GM11168 (cell line): ENCODE results near the gene KRT13.

Source experiments
- in situ Hi-C: fragments of 300-500 bp; cut with MboI; formaldehyde crosslinking; loops from one replicate; pipeline ENCODE4 v1.12.0; 2022; ENCODE audit warnings: low sequenced_read_pairs; ENCODE audit not compliant: unreplicated experiment

The KRT13 gene

DNA sequence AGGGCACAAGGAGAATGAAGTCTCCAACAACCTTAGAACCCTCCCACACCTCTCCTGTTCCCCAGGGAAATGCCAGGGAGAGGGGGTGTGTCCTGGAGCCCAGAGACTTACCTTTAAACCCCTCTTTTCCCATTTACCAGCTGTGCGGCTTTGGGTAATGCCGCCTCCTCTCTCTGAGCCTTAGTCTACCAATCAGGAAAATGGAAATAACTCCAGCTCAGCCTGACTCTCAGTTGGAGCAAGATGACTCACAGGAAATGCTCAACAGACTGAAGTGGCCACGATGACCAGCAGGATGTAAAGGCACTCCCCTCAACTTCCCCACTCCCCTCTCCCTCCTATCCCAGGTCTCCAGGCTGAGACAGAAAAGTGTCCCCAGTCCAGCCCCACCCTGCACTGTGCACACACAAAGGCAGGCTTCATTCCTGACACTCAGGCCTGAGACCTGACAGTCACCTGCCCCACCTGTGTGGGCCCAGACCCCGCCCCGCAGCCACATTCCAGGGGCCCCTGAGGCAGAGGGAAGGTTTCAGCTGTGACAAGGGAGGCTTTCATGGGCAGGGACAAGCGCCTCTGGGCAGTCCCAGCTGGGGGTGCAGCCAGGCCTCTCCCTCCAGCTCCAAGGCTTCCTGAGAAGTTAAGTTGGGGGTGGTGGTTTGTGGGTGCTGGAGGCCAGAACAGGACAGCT, 16.3 kb upstream of the KRT13 start:
- in situ Hi-C loops, result no loop called here

GRCh38 chr17:41520821-41521521, 15.6 kb upstream of the KRT13 start:
- in situ Hi-C loops, result no loop called here

- in situ Hi-C loops, result no loop called here
Observed at GRCh38 chr17:41519501-41520224, 14.3 kb upstream of the KRT13 start.

DNA sequence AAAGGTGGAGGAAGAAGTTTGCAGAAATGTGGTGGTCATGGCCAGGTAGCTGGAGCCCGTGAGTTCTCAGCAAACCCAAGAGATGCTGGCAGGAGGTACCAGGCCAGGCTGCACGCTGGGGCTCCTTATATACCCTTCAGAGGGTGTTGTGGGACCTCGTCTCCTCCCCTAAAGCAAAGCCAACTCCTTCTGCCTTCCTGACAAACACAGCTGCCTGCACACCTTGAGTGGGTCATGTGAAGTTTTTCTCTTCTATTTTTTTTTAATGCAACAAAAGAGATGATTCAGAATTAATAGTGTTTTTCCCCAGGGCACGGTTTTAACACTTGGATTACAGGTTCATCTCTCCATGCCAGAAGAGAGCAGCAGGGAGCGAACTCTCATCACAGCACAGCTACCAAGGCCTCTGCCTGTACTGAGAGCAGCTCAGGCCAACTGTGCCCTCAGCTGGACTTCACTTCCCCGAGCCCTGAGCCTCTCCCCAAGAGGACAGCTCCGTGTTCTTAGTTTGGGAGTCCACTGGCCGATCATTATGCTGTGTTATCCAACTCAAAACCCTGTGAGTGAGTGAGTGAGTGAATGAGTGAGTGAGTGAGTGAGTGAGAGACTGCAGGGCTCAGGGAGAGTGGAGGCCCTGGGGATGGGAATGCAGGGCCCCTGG, 13.5 kb upstream of the KRT13 start, which contains the start of gene KRT15:
Gene KRT15, minus strand, starts transcription at position 102 of the 661 bp plus-strand sequence. Its CDS starts 63 bp downstream, at position 39.
- in situ Hi-C loops, result no loop called here

- in situ Hi-C loops, result no loop called here
Observed at GRCh38 chr17:41518031-41518430, 12.6 kb upstream of the KRT13 start.

- in situ Hi-C loops, result no loop called here
Observed at GRCh38 chr17:41516830-41517283, 11.4 kb upstream of the KRT13 start.

- in situ Hi-C loops, result no loop called here
Observed at GRCh38 chr17:41516147-41516829, 10.9 kb upstream of the KRT13 start.

DNA sequence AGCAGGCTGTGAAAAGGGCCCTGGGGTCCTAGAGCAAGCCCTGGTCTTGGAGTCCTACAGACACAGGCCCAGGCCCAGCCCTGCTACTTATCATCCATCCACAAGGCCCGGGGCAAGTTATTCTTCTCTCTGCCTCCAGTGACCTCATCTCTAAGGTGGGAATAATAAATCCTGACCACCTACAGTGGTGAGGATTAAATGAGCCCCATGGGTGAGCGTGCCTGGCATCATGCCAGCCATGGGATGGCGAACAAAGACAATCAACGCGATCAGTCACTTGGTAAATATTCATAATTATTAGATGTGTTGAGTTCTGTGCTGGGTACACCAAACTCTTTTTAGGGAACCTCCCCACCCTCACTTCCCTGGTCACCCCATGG, 7.7 kb upstream of the KRT13 start:
- in situ Hi-C loops, result no loop called here

- in situ Hi-C loops, result no loop called here
Observed at GRCh38 chr17:41512546-41513167, 7.2 kb upstream of the KRT13 start.

GRCh38 chr17:41511716-41512115, 6.3 kb upstream of the KRT13 start:
- in situ Hi-C loops, result no loop called here

DNA sequence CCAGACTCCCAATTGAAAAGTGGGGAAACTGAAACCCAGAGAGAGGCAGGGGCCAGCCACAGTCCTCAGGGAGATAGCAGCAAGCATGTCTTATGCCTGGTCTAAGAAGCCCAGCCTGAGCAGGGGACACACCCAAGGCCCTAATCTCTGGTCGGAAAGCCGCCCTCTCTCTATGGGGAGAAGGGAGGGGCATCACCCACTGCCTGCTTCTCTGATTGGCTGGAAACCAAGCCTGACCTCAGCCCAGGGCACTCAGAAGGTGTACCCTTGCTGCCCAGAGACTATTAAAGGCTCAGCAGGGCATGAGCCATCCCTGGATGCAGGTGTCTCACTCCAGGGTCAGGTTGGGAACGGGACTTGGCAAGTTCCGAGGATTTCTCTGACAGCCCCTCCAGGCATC, 5.7 kb upstream of the KRT13 start:
- in situ Hi-C loops, result no loop called here

DNA sequence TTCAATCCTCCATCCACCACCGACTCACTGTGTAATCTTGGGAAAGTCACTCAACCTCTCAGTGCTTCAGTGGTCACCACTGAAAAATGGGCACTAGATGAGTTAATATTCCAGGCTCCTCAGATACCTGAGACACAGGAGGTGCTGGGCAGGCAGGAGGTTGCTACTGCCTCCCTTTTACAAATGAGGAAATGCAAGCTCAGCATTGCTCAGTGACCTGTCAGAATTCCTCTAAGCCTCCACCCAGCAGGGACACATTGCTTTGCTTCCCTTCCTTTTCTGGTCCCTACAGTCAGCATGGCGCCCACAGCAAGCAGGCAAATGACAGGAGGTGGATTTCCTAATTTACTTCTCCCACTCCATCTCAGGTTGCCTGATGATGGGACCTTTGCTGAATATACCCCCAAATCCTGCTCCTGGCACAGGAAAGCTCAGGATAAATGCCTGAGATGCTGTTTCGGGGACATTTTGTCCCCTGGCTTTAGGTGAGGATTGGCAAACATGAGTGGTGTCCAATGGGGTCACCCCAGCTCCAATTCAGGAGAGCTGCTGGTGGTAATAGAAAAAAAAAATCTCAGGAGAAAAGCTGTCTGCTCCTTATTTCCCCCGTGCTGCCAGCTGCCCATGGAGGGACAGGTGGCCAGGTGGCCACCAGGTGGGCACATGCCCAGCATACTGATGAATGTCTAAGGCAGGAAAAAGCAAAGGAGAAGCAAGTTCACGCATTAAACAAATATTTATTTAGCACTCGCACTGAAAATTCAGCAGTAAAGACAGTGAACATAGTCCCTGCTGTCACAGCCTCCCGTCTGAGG, 5.0 kb upstream of the KRT13 start:
- in situ Hi-C loops, result no loop called here

GRCh38 chr17:41507315-41507880, 2.0 kb upstream of the KRT13 start:
- in situ Hi-C loops, result no loop called here

DNA sequence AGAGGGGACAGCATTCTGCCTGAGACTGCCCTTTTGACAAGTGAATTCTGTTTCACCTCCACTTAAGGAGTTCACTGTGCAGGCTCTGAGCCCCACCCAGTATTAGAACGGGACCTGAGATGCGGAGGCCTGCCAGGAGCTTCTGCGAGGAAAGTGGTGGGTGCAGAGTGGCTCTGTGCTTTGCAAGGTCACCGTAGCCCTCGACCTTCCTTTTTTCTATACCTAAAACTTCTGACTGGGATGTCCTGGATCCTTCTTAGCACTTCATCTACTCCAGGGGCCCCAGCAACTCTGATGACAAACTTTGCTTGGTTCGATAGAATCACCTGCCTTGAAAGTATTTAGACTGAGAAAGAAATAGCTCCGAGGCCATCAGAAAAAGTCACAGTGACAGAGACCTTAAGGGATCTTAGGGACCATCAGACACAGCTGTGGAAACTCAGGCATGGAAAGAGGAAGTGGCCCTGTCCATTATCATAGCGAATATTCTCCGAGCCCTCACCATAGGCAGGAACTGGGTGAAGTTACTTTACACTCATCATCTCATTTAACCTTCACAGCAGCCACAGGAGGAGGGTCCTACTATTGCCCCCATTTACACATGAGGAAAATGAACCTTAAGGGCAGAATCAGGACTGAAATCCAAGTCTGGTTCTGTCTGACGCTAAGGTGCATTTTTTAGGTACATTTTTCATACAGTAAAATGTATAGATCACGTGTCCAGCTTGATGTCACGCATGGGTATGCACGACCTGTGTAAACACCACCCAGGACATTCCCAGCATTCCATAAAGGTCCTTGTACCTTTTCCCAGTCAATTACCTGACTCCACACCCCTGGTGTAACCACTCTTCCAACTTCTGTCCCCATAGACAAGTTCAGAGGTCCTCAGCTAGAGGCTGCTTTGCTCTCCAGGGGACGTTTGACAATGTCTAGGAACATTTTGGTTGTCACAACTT, 676 bp upstream of the KRT13 start:
- in situ Hi-C loops, result no loop called here

- in situ Hi-C loops, result no loop called here
Observed at GRCh38 chr17:41504246-41504977, 1.0 kb downstream of the KRT13 start.

- in situ Hi-C loops, result no loop called here
Observed at GRCh38 chr17:41503202-41503601, 2.2 kb downstream of the KRT13 start.
